Activated T-helper 1 cell treated with Interleukin-2 at 50 U/mL for 16 hours (primary cell): ENCODE measurements around the gene BMPR1B.

Experiments used
- DNase-seq: peaks from one replicate; pipeline ENCODE4 v3.0.0-alpha.2; 2020; ENCODE audit warnings: low read depth

Gene BMPR1B

GRCh38 chr4:95188701-95189370, 431.1 kb downstream of the BMPR1B start:
- no peak for DNase-seq

- no peak for DNase-seq
Observed at GRCh38 chr4:95190751-95191436, 433.1 kb downstream of the BMPR1B start.

- no peak for DNase-seq
Observed at GRCh38 chr4:95191537-95191936, 433.8 kb downstream of the BMPR1B start.

- no peak for DNase-seq
Observed at GRCh38 chr4:95193391-95194224, 435.9 kb downstream of the BMPR1B start.

- no peak for DNase-seq
Observed at GRCh38 chr4:95197353-95197752, 439.6 kb downstream of the BMPR1B start.

GRCh38 chr4:95198961-95199360, 441.2 kb downstream of the BMPR1B start:
- no peak for DNase-seq

GRCh38 chr4:95204267-95204844, 446.6 kb downstream of the BMPR1B start:
- DNase-seq = no peak

GRCh38 chr4:95204873-95205272, 447.1 kb downstream of the BMPR1B start:
- DNase-seq = no peak
